Measurements from ENCODE around the gene GRIK1.
A peak's percentile ranks its signal among the peaks of the same experiment; 100 is the strongest.

Gene GRIK1

DNA sequence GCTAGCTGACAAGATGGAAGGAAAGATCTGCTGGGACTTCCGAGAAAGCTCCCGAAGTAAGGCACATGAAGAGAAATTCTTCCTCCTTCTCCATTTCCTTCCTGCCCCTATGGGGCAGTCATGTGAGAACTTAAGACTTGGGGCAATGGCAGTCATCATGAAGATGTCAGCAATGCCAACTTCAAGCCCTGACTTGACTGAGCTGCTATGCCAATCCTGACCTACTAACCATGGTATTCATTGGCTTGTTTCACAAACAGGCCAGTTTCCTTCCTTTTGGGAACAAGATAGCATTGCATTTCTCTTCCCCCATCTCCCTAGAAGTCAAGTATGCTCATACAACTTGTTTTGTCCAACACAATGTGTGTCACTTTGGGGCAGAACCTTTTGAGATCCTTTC, 25.5 kb downstream of the GRIK1 start:
- DNase-seq (ENCODE audit: low read depth in 2 of 3, low spot score in 2 of 3), result no peak

GRCh38 chr21:29909571-29909970, 30.2 kb downstream of the GRIK1 start:
- no peak for DNase-seq (ENCODE audit: low read depth in 2 of 3, low spot score in 2 of 3)

DNA sequence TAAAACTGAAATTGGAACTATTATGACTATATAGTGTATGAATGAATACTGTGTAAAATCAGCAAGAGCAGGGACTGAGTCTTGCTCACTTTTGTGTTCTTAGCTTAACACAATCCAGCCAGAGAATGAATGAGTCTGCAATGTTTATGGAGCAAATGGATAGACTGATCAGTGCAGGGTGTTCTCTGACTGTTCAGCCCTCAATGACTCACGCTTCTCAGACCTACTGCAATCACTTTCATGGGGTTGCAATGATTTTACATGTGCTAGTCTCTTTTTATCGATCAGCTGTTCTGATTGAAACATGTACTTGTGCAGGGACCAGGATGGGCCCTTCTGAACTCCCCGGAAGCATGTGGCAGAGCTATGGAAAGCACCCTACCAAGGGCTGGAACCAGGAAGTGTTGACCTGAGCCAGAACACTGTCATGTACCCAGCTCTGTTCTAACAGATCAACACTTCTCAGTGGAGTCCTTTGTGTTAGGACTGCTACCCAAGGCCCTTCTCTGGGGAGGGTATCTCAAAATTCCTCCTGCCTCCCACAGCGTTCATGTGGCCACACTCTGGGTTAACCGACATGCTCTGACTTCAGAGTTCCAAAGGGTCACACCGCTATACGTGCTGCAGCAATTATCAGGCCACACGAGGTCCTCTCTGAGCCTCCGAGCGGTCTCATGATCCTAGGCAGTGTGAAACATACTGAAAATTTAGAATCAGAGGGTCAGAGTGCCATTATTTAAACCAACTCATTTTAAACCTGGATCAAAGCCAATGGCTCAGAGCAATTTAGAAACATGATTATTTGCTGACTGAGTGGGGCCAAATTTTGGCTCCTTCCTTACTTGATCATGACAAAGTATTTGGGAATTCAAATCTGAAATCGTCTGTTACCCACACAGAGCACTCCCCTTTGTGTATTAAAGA, 35.2 kb downstream of the GRIK1 start:
- no peak for DNase-seq (ENCODE audit: low read depth in 2 of 3, low spot score in 2 of 3)

DNA sequence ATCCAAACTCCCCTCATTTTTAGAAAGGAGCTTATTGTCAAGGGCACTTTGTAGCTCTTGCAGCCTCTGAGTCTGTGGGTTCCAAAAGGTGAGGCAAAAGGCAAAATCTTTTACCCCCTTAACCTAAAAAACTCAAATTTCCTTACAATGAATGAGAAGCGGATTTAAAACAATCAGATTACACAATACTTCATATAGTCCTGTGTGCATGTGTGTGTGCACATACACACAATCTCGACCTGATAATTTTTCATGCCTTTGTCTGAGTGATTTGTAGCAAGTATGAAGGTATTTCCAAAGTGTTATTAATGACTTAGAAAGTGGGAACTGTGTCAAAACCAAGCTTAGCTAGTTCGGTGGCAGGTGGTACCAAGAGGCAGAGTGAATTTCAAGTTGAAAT, 42.9 kb downstream of the GRIK1 start:
- DNase-seq (ENCODE audit: low read depth in 2 of 3, low spot score in 2 of 3), result no peak

- DNase-seq (ENCODE audit: low read depth in 2 of 3, low spot score in 2 of 3), result no peak
Observed at GRCh38 chr21:29893687-29894086, 46.1 kb downstream of the GRIK1 start.

- no peak for DNase-seq (ENCODE audit: low read depth in 2 of 3, low spot score in 2 of 3)
Observed at GRCh38 chr21:29892379-29892778, 47.4 kb downstream of the GRIK1 start.

DNA sequence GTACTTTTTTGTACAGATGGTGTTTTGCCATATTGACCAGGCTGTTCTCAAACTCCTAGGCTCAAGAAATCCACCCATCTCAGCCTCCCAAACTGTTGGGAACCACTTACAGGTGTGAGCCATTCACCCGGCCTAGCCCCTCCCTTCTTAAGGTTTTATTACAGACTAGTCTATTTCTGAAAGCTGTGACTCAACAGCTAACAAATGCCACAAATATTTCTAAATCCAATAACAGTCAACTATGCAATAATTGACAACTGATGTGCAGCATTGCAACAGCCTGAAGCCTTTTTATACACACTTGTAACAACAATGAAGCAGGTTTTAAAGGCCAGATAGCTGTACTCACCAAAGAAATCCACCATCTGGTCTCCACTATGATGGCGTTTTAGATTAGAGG, 51.4 kb downstream of the GRIK1 start:
- no peak for DNase-seq (ENCODE audit: low read depth in 2 of 3, low spot score in 2 of 3)

- no peak for DNase-seq (ENCODE audit: low read depth in 2 of 3, low spot score in 2 of 3)
Observed at GRCh38 chr21:29887313-29888009, 52.3 kb downstream of the GRIK1 start.

DNA sequence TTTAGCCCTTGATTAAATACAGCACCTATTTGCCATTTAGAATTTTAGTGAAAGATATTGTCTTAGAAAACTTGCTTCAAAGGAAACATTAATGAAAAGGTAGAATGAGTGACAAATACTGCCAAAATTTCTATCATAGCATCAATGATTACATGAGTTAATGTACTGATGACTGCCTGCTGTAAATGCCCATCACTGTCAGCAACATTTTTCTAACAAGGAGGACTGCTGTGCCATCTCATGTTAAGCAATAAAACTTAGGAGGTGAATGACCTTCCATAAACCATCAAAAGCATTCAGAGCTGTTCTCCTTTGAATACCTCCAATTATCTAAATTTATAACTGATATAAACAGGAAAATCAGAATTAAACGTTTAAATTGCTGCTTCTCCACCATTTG, 54.3 kb downstream of the GRIK1 start:
- no peak for DNase-seq (ENCODE audit: low read depth in 2 of 3, low spot score in 2 of 3)

GRCh38 chr21:29875873-29876272, 63.9 kb downstream of the GRIK1 start:
- no peak for DNase-seq (ENCODE audit: low read depth in 2 of 3, low spot score in 2 of 3)

- DNase-seq (ENCODE audit: low read depth in 2 of 3, low spot score in 2 of 3), result no peak
Observed at GRCh38 chr21:29875036-29875716, 64.6 kb downstream of the GRIK1 start.

DNA sequence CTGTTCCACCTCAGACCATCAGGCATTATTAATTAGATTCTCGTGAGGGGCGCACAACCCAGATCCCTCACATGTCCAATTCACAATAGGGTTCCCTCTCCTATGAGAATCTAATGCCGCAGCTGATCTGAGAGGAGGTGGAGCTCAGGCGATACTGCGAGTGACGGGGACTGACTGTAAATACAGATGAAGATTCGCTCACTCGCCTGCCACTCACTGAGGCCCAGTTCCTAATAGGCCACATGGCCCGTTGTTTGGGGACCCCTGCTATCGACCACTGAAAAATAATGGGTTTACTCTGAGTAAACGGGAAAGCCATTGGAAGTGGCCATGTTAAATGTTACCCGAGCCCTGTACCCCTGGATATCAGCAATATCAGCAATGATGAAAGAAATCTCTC, 65.9 kb downstream of the GRIK1 start:
- no peak for DNase-seq (ENCODE audit: low read depth in 2 of 3, low spot score in 2 of 3)

GRCh38 chr21:29870814-29871213, 69.0 kb downstream of the GRIK1 start:
- DNase-seq (ENCODE audit: low read depth in 2 of 3, low spot score in 2 of 3), result no peak

DNA sequence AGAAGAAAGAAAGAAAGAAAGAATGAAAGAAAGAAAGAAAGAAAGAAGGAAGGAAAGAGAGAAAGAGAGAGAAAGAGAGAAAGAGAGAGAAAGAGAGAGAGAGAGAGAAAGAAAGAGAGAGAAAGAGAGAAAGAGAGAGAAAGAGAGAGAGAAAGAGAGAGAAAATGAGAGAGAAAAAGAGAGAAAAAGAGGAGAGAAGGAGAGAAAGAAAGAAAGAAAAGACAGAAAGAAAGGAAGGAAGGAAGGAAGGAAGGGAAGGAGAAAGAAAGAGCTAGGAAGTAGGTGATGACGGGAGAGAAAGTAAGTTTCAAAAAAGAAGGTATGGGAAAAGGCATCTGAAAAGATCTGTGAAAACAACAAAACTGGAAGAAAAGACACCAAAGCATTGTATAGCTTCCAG, 72.0 kb downstream of the GRIK1 start:
- DNase-seq (ENCODE audit: low read depth in 2 of 3, low spot score in 2 of 3), result no peak

- DNase-seq (ENCODE audit: low read depth in 2 of 3, low spot score in 2 of 3), result no peak
Observed at GRCh38 chr21:29860346-29860745, 79.5 kb downstream of the GRIK1 start.

GRCh38 chr21:29857150-29857549, 82.6 kb downstream of the GRIK1 start:
- no peak for DNase-seq (ENCODE audit: low read depth in 2 of 3, low spot score in 2 of 3)

- no peak for DNase-seq (ENCODE audit: low read depth in 2 of 3, low spot score in 2 of 3)
Observed at GRCh38 chr21:29854795-29855194, 85.0 kb downstream of the GRIK1 start.

DNA sequence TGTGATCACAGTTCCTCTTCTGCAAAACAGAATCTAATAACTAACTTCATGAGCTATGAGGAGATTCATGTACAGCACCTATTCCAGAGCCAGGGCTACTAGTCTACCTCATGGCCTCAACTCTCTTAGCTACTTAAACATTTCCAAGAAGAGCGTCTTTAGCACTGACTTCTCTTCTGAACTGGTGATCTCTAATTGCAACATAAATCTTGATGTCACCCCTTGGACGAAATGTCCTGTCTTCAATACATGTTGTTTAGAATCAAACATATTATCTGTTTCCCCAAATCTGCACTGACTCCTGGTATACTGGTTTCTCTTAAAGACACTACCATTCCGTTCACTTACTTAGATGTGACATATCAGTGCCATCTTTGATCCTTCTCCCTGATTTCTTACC, 88.2 kb downstream of the GRIK1 start:
- DNase-seq (ENCODE audit: low read depth in 2 of 3, low spot score in 2 of 3), result no peak

DNA sequence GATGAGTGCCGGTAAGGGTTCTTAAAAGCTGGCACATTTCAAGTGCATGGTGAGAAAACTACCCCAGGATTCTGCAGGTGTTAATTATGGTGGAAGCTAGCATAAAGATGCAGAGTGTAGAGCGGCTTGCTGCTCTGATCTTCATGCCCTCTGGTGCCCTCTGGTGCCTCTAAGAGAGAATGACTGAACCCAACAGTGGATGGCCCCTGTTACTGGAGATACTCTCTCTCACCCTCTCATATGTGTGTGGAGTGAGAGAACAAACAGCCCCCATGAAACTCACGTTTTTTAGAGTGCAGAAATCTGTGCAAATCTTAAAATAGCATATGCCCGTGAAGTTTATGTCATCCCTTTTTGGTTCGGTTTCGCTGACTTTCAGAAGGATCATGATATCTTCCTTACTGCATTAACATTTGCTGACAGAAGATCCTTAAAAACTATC, 90.0 kb downstream of the GRIK1 start:
- peak in 1 of 3 experiments; percentile 20 for DNase-seq (ENCODE audit: low read depth in 2 of 3, low spot score in 2 of 3)

- no peak for DNase-seq (ENCODE audit: low read depth in 2 of 3, low spot score in 2 of 3)
Observed at GRCh38 chr21:29843804-29844203, 96.0 kb downstream of the GRIK1 start.

GRCh38 chr21:29834617-29835016, 105.2 kb downstream of the GRIK1 start:
- no peak for DNase-seq (ENCODE audit: low read depth in 2 of 3, low spot score in 2 of 3)

DNA sequence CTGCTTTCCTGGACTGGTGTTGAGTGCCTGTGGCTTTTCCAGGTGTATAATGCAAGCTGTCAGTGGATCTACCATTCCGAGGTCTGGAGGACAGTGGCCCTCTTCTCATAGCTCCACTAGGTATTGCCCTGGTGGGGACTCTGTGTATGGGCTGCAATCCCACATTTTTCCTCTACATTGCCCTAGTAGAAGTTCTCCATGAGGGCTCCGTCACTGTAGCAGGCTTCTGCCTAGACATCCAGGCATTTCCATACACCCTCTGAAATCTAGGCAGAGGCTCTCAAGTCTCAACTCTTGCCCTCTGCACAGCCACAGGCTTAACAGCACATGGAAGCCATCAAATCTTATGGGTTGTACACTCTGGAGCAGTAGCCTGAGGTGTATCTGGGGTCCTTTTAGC, 107.6 kb downstream of the GRIK1 start:
- DNase-seq (ENCODE audit: low read depth in 2 of 3, low spot score in 2 of 3), result no peak

Measured in activated CD8-positive, alpha-beta memory T cell treated with anti-CD3 and anti-CD28 coated beads for 48 hours (primary cell).